HG03064 (cell line): ENCODE results near the gene SLC6A11.

Experiments
- ATAC-seq: cut with Tn5 transposase; IDR thresholded peaks from one replicate; pipeline ENCODE4 v1.9.1; 2021; ENCODE audit warnings: low read depth; ENCODE audit not compliant: unreplicated experiment

SLC6A11 gene

GRCh38 chr3:10883478-10884234 is 67.6 kb downstream of the SLC6A11 start:
- no peak for ATAC-seq

GRCh38 chr3:10887015-10887414 is 71.0 kb downstream of the SLC6A11 start:
- no peak for ATAC-seq

- no peak for ATAC-seq
These were observed 72.6 kb downstream of the SLC6A11 start for GRCh38 chr3:10888518-10889090.

GRCh38 chr3:10889206-10889960 is 73.4 kb downstream of the SLC6A11 start:
- no peak for ATAC-seq

- ATAC-seq = no peak
These were observed 74.6 kb downstream of the SLC6A11 start for GRCh38 chr3:10890665-10891064.

GRCh38 chr3:10892622-10893021 is 76.6 kb downstream of the SLC6A11 start:
- ATAC-seq = no peak

GRCh38 chr3:10901296-10901945 is 85.4 kb downstream of the SLC6A11 start:
- ATAC-seq = no peak

GRCh38 chr3:10907262-10907661 is 91.2 kb downstream of the SLC6A11 start:
- ATAC-seq = no peak

- no peak for ATAC-seq
These were observed 94.3 kb downstream of the SLC6A11 start for GRCh38 chr3:10910367-10910766.

- ATAC-seq = no peak
These were observed 95.4 kb downstream of the SLC6A11 start for GRCh38 chr3:10911350-10912002.

GRCh38 chr3:10912786-10913185 is 96.8 kb downstream of the SLC6A11 start:
- ATAC-seq = no peak

GRCh38 chr3:10915376-10915775 is 99.3 kb downstream of the SLC6A11 start:
- no peak for ATAC-seq

- ATAC-seq = no peak
These were observed 101.1 kb downstream of the SLC6A11 start for GRCh38 chr3:10917176-10917575.

- ATAC-seq = no peak
These were observed 102.0 kb downstream of the SLC6A11 start for GRCh38 chr3:10918011-10918410.

GRCh38 chr3:10919636-10920035 is 103.6 kb downstream of the SLC6A11 start:
- no peak for ATAC-seq

GRCh38 chr3:10925436-10926255 is 109.6 kb downstream of the SLC6A11 start:
- ATAC-seq = no peak

GRCh38 chr3:10926256-10926810 is 110.3 kb downstream of the SLC6A11 start:
- ATAC-seq = no peak

- no peak for ATAC-seq
These were observed 110.9 kb downstream of the SLC6A11 start for GRCh38 chr3:10926811-10927521.

- ATAC-seq = no peak
These were observed 111.5 kb downstream of the SLC6A11 start for GRCh38 chr3:10927551-10927950.
